GM18499 (cell line): Measurements from ENCODE around the gene PPFIA4.

ENCODE experiments used
- ATAC-seq: cut with Tn5 transposase; IDR thresholded peaks from one replicate; pipeline ENCODE4 v1.9.1; 2021; ENCODE audit warnings: moderate number of reproducible peaks; ENCODE audit not compliant: insufficient read depth, unreplicated experiment

Gene PPFIA4

DNA sequence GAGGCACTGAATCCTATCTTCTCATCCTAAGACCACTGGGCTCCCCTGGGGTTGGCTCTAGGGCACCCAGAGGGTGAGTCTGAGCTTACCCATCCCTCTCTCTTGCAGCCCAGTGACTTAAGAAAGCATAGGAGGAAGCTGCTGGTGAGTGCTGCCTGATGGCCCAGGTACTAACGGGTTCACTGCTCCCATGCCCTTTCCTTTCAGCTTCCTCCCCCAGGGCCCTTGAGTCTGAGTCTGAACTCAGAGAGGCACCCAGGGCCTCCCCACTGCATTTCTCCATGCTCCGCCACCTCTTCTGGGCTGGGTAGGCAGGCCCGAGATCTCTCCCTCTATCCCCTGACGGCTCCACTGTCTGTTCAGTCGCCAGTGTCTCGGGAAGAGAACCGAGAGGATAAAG is 29.7 kb downstream of the PPFIA4 start:
- ATAC-seq, result no peak

DNA sequence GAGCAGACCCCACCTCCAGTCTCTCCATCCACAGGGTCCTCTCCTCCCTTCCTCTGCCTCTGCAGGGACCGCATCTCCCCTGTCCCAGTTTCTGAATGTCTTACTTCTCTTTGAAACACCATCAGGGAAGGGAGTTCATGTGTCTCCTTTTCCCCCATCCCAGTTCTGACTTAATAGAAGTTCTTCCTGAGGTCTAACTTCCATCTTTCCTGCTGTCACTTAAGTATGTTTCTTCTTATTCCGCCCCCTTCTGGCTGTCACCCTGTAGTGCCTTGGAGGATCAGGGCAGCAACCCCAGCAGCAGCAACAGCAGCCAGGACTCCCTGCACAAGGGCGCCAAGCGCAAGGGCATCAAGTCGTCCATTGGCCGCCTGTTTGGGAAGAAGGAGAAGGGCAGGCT is 30.2 kb downstream of the PPFIA4 start:
- ATAC-seq, result no peak

DNA sequence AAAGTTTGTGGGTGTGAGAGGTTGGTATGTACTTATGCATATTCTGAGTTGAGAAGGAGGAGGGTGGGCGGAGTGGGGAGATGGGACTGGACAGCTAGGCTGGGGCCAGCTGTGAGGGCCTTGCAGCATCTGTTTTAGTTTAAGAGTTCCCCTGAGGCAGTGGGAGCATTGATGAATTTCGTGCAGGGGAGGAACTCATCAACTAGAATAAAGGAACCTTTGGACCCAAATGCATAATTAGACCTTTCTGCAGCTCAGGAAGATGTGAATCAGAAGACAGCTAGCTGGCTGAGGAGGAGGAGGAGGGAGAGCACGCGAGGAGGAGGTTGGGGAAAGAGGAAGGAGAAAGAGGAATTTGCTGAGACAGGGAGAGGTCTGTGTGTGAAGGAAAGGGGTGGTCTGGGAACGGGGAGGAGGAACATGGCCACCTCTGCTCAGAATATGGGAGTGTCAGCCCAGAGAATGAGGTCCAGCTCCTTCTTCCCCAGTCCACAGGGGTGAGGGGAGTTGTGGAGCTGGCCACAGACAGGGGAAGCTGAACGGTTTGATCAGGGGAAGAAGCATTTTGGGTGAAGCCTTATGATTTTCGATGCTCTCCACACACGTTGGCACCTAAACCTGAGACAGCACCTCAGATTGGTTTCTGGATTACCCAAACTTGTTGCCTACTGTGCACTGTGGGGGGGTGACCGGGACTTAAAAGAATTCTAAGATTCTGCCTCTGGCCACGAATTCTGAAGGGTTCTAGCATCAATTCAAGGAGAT is 31.8 kb downstream of the PPFIA4 start:
- ATAC-seq, result no peak

DNA sequence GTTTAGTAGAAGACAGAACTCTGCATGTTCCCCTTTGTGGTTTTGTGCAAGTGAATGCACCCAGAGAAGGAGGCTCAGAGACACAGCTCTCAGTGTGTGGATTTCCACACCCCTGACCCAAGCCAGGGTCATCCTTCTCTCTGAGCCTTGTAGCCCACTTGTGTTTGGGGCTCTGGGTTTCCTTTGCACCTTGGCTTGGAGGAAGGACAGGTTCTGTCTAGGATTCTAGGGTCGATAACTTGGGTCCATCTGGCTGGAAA is 32.3 kb downstream of the PPFIA4 start:
- no peak for ATAC-seq

DNA sequence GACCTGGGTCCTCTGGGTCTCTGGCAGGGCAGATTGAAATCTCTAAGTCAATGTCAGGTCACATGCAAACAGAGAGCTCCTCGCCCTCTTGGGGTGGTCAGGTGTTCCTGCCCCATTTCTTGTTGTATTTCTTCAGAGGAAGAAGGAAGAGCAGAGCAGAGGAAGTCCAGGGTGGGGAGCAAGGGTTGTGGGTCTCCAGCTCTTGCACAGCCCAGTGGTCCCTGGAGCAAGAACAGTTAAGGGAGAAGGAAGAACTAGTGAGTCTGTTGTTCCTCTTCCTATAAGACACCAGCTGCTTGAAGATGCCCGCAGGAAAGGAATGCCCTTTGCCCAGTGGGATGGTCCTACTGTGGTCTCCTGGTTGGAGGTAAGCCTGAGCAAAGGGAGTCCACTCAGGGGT is 33.2 kb downstream of the PPFIA4 start:
- ATAC-seq, result no peak

DNA sequence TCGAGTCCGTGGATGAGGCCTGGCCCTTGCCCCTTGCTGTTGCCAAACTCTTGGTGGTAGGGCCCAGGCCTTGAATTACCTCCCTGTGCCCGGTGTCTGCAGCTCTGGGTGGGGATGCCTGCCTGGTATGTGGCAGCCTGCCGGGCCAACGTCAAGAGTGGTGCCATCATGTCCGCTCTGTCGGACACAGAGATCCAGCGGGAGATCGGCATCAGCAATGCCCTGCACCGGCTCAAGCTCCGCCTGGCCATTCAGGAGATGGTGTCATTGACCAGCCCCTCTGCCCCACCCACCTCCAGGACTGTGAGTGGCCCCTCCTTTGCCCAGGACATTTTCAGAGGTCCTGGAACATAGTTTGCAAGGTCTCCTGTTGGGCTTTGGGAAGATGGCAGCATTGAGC is 33.8 kb downstream of the PPFIA4 start:
- no peak for ATAC-seq

DNA sequence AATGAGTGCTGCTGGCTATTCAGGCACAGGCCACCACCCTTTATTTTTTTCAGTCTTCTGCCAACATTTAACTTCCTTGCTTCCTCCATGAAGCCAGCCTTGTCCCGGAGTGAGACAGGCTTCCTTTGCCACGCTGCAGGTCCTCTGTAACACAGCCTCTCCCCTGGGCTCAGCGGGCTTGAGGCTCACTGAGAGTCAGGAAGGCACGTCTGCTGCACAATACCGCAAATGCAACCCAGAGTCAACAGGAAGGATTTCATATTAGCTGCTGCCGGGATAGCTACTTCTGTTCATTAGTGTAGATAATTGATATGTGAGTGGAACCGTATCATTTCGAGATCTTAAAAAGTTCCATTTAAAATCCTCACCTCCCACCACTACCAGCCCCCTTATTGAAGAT is 37.0 kb downstream of the PPFIA4 start:
- no peak for ATAC-seq

DNA sequence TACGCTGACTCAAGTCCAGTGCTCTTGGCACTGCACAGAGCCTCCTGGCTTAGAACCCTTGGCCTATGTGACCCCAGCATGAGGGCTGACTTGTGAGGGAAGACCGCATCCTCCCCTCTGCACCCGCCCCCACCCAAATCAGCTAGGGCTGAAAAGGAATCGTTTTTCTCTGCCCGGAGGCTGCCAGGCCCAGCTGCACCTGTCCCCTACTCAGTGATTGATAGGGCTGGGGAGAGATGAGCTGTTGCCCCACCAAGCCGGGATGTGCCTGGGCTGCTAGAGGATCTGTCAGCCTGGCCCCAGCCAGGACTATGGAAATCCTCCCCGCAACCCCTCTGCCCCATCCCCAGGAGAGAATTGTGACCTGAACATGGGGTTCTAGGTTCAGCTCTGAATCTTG is 38.9 kb downstream of the PPFIA4 start:
- no peak for ATAC-seq

DNA sequence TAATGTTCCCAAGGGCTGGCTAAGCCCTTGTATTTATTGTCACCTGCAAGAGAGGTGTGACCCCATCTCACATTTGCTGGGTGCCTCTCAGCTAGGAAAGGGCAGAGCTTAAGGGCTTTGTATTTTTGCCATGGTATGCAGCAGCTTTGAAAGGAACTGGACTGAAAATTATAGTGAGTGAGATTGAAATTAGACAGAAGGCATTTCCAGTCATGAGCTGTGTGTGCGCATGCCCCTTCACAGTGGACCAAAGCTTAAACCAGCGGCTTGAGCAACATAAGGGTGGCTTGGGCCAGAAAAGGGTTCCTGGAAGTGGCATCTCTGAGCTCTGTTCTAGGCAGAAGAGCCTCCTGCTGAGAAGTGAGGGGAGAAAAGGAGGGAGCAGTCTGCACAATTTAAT is 39.7 kb downstream of the PPFIA4 start:
- no peak for ATAC-seq

DNA sequence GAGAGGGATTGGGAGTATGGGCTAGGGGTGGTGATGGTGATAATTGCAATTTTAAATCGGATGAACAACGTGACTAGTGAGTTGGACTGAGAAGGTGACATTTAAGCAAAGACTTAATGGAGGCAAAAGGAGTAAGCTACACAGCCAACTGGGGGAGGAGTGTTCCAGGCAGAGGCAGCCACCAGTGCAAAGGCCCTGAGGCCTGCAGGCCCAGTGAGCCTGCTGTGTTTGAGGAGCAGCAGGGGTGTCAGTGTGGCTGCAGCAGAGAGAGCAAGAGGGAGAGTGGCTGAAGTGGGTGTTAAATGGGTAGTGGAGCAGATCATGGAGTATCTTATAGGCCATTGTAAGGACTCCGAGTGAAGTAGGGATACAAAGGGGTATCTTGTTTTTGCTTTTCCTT is 40.7 kb downstream of the PPFIA4 start:
- no peak for ATAC-seq

DNA sequence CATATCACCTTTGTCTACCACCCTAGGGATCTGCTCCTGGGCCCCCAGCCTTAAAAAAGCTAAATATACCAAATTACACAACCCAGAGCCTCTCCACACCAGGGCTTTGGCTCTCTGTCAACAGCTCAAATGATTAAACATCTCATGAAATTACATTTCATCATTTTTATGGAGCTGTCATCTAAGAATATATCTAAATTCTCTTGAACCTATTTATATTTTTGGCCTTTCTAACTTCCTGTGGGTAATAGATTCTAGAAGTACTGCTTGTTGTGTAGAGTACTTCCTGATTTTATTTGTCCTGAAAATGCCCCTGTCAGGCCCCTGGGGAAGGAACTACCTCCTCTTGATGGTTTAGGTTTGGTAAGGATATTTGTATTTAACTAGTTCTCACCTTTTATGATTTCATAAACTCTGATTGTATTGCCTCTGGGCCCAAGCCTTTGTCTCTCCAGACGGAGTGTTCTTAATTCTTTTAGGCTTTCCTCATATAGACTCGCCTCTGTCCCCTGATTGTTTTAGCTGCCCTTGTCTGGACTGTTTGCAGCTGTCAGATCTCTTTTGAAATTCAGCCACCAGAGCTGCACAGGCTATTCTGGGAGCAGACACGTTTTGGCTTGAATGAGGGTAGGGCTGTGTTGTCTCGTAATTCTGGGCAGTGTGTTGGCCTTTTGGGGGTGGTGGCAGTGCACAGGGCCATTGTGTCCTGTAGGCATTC is 42.9 kb downstream of the PPFIA4 start:
- no peak for ATAC-seq

DNA sequence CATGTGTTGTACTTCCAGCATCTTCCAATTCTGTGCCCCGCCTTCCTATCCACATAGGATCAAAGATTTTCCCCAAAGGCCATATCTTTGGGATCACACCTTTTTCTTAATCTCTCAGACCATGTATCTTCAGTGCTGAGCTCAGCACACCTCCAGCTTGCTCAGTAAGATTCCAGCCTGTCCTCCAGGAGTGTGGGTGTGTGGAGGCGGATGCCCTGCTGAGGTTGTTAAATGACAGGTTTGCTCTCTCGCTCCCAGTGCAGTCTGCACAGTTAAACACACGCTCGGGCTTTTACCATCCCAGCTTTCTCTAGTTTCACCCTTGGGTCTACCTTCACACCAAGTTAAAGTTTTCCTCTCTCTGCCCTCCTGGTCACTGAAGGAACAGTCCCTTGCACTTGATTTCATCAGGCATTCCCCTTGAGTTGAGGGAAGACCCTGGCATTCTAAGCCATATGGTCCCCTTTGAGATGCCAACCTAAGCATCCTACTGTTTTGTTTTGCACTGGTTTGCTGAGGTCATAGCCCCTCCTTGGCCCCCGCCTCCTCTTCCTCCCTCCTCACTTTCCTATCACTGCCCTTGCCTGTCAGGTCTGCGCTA is 45.8 kb downstream of the PPFIA4 start:
- no peak for ATAC-seq

DNA sequence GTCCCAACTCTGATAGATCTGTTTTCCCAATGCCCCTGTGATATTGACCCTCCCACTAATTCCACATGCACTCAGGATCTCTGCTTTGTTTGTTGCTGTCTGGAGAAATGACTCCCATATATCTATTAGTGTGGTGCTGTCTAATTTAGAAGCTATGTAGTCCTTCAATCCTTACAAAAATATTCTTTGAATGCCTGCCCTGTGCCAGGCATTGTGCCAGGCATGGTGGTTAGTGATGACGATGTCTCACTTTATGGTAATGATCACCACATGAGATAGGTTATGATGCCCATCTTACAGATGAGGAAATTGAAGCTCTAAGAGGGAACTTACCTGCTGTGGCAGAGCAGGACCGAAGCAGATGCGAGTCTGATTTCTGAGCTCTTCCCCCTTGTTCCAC is 46.6 kb downstream of the PPFIA4 start:
- ATAC-seq, result no peak

DNA sequence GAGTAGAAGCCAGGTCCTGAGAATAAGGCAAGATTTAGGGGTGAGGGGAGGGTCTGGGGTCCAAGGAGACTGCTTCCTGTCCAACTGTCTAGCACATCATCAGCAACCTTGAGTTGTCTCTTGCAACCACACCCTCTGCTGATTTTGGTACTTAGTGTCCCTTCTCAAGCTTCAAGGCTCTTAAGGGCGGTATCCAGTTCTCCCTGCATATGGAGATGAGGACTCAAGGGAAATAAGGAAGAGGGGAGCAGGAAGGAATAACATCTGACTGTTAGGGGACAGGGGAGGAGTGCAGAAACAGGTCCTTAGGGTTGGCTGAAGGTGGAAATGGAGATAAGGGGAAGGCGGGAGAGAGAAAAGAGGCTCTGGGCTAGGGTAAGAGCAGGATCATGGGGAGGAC is 47.2 kb downstream of the PPFIA4 start:
- no peak for ATAC-seq

DNA sequence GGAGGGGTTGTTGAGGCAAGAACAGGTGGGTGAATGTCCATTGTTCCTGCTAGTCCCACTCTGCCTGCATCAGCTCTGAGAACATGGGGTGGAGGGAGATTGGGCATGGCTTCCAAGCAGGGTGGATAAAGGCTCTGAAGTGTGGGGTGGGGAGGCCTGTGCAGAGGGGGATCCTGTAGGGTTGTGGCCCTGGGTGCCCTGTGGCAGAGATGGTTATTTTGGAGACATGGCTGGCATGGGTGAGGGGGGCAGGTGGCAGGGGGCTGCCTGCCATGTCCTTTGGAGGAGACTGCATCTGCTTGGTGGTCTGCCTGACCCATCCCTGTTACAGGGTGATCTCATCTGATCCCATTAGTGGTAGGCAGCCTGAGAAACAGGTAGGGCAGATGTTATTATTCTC is 48.3 kb downstream of the PPFIA4 start:
- no peak for ATAC-seq

DNA sequence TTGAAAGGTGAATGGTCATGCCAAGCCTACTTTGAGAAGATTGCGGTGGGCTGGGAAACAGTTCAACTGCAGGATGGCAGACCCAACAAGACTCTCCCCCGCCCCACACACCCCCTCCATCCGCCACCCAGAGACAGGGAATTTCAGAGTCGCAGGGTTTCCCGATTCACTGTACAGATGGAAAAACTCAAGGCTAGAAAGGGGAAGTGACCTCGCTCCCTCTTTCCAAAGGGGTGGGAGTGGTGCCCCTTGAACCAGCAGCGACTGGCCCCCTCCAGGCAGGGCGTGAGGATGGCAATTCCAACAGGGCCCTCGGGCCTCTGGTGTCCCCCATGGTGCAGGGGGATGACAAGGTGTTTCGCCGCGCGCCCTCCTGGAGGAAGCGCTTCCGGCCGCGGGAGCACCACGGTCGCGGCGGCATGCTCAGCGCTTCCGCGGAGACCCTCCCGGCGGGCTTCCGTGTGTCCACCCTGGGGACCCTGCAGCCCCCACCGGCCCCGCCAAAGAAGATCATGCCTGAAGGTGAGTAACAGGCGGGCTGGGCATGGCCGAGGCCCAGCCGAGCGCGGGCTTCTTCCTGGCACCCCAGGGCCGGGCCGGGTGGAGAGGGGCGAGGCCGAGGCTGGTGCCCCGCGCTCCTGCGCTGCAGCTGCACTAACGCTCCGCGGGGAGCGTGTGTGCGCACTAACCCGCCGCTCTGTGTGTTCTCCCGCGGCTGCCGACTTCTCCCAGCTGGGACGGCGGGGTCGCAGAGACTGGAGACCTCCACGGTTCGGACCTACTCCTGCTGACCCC is 49.1 kb downstream of the PPFIA4 start:
- ATAC-seq, result no peak

DNA sequence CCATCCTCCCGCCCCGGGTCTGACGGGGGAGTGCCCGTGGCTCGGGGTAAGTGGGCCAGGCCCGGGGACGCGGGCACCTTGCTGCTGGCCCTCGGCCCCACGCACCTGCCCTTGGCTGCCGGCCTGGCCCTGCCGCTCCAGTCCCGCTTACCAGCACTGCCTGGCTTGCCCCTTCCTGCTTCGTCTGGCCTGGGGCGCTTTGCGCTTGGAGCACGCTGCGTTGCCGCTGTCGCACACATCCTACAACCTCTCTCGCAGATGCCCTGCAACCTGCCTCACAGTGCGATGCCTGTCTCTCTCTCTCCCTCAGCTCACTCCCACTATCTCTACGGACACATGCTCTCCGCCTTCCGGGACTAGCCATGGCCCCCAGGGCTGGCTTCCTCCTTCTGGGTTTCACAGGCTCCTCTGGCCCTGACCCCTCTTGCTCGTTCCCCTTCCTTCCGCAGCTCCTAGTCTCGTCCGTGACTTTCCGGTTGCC is 49.8 kb downstream of the PPFIA4 start:
- ATAC-seq, result no peak

DNA sequence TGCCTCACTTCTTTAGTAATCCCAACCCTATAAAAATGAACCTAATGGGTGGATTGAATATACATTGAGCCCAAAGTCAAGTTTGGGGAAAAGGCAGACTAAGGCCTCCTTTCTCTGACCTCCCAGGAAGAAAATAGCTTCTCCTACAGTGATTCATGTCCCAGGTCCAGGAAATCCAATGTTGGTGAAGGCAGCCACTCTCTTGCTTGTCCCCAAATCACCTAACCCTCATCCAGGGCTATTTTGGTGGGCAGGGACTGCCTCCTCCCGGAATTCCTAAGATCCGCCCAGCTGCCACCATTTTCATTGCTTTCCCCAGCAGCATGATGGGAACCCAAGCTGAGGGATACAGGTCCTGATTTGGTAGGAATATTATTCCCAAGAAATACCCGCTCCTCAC is 51.1 kb downstream of the PPFIA4 start:
- no peak for ATAC-seq

DNA sequence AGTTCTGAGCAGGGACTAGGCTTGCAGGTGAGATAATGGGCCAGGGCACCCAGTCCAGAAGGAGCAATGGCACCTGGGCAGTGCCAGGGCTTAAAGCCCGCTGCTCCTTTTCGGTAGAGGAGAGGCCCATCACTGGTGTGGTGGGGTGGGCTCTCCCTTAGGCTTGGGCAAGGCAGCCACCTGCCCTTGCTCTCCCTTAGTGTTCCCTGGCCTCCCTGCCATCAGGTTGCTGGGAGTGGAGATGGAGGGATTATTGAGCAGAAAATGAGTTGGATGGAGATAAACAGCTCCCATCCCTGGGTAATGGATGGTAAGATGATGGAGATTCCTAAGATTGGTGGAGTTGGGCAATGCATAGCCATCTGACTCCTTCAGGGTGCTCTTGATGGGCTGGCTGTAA is 51.7 kb downstream of the PPFIA4 start:
- ATAC-seq, result no peak

DNA sequence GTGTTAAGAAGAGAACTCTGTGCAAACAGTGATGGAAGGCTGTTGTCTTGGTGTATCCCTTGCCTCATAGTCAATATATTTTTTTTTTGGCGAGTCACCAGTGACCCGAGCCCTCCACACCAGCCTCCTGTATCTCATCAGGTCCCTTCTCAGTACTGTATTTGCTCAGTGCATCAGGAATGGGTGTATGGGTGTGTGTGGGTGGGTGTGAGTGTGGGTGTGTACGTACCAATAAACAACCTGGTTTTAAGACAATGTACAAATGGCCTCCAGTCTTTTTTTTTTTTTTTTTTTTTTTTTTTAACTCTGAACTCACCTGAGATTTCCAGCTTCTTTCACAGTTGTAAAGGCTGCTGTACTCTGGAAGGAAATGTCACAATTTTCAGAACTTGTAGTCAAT is 52.2 kb downstream of the PPFIA4 start:
- no peak for ATAC-seq

DNA sequence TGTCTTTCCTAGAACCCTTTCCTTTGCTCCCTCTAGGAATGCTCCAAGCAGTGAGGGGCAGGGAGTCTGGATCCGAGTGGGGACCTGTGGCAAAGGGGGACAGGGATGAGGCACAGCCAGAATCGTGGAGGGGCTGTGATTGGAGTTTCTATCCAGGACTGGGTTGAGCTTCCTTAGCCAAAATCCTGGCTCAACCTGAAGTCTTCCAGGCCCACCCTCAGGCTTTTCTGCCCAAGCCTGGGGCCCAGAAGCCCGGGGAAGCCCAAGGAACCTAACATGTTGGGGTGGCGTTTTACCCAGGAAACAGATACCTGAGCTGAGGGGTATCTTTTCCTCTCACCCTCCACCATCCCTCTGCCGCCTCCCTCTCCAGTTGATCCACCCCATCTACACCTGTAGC is 54.2 kb downstream of the PPFIA4 start:
- ATAC-seq, result no peak
